Ishikawa (cell line): Measurements from ENCODE around the gene KRT77.

Experiments used
- CEBPB ChIP-seq: IDR thresholded peaks from 2 replicates; pipeline ENCODE4 v1.6.1; 2012
- CREB1 ChIP-seq: IDR thresholded peaks from 2 replicates; pipeline ENCODE4 v1.6.1; 2012; ENCODE audit warnings: low read depth
- EP300 ChIP-seq: IDR thresholded peaks from 2 replicates; pipeline ENCODE4 v1.6.1; 2012; ENCODE audit warnings: borderline replicate concordance
- MAX ChIP-seq: IDR thresholded peaks from 2 replicates; pipeline ENCODE4 v1.6.1; 2012
- NFIC ChIP-seq: IDR thresholded peaks from 2 replicates; pipeline ENCODE4 v1.6.1; 2012
- RAD21 ChIP-seq: IDR thresholded peaks from 2 replicates; pipeline ENCODE4 v1.6.1; 2012; ENCODE audit warnings: low read depth
- REST ChIP-seq: IDR thresholded peaks from 2 replicates; pipeline ENCODE4 v1.6.1; 2012; ENCODE audit warnings: low read depth, mild to moderate bottlenecking
- TEAD4 ChIP-seq: IDR thresholded peaks from 2 replicates; pipeline ENCODE4 v1.6.1; 2012
- YY1 ChIP-seq: IDR thresholded peaks from 2 replicates; pipeline ENCODE4 v1.6.1; 2012; ENCODE audit warnings: low read depth

- TF ChIP-seq TEAD4 (no peak), MAX (no peak), RAD21 (no peak), NFIC (no peak), REST (no peak), CEBPB (no peak), EP300 (no peak), YY1 (no peak), CREB1 (no peak)
Observed at GRCh38 chr12:52729147-52729546, 25.8 kb upstream of the KRT77 start.
